Right cardiac atrium (tissue), 5 donors: ENCODE data around the gene ITGB5. TPM values are rescaled to one million over a fixed set of nuclear protein-coding genes. Genes with fewer than 3 reads are reported as not detected.
A peak's percentile ranks its signal among the peaks of the same experiment; 100 is the strongest.

Experiments
- ATAC-seq, 2 donors: fragments of 200-7000 bp; cut with Tn5 transposase; one replicate each; pipeline versions ENCODE4 v1.8.0 to v1.9.1; 2020; ENCODE audit warnings: moderate library complexity in 2 of 2, mild to moderate bottlenecking in 1 of 2
- DNase-seq, 3 donors: peaks; one replicate each; pipeline ENCODE4 v3.0.0-alpha.2; 2020
- H3K27ac ChIP-seq: one replicate; pipeline ENCODE4 v1.5.1; 2013; ENCODE audit warnings: mild to moderate bottlenecking, low read length, control low read depth, moderate library complexity
- H3K27me3 ChIP-seq: one replicate; pipeline ENCODE4 v1.6.1; 2013; ENCODE audit not compliant: control insufficient read depth, insufficient read depth
- H3K4me1 ChIP-seq: one replicate; pipeline ENCODE4 v1.6.1; 2013; ENCODE audit warnings: low read length; ENCODE audit not compliant: control insufficient read depth, insufficient read depth
- H3K4me3 ChIP-seq: one replicate; pipeline ENCODE4 v1.5.1; 2013; ENCODE audit warnings: low read length, control low read depth
- H3K9me3 ChIP-seq: one replicate; pipeline ENCODE4 v1.6.1; 2013; ENCODE audit warnings: low read length; ENCODE audit not compliant: control insufficient read depth
- WGBS: extraction: QIAGEN DNeasy Blood & Tissue Kit; methylation state at CpG from one replicate; pipeline ENCODE4 v1.1.7; 2013; 5-methylcytosine and 5-hydroxymethylcytosine counted together
- intact Hi-C, 4 donors: fragments of 100-400 bp; cut with DNase I; formaldehyde crosslinking; loops; one replicate each; pipeline versions ENCODE4 v1.11.0 to v1.14.0; 2022 to 2023
- polyA plus RNA-seq: library from polyadenylated mRNA; stranded (reverse); fragments of 200-250 nt; gene quantifications from one replicate; pipeline ENCODE4 v1.2.3, GENCODE V29; 2013
- total RNA-seq, 4 donors: library from RNA; stranded (reverse); fragmentation: NEBNext Ultra II Directional; extraction: Animal tissue kit (Norgen Biotek cat#: 25700); gene quantifications; one replicate each; pipeline ENCODE4 v1.2.1, GENCODE V29; 2021
- donor health status: healthy with polysubstance abuse.
- donor health status: DM: no; HTN: yes; CAD: no.
- donor health status: DM: no; HTN: no; CAD: no.
- donor health status: DM: no; HTN: yes; CAD: no; lungs with severe emphysema.
- donor health status: DM: yes; HTN: yes; CAD: no.

ITGB5 gene
- total and polyA plus RNA-seq, 5 donors, result 39.0 to 170 (median 115) TPM

DNA sequence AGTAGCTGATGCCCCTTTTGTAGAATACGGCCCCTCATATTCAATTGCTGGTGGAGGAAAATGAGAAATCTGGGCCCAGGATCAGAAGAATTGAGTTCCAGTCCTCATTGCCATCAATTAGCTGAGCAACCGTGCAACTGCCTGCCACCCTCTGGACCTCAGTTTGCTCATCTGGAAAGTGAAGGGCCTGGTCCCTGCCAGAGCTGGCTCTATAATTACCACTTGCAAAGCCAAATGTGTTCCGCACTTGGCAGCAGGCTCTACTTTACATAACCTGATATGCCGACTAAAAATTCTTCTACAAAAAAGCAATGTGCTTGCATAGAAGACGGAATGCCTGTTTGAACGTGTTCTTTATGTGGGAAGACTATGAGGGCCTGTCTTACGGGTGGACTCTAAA is 8.6 kb upstream of the ITGB5 start:
- WGBS, result 69% methylated on average over 7 of the region's 7 CpGs
- Histone ChIP-seq H3K27ac (no peak overlapping the region), H3K4me1 (no peaks in the 10 kb centered on the region), H3K4me3 (no peak overlapping the region), H3K9me3 (no peaks in the 10 kb centered on the region), H3K27me3 (no peaks in the 10 kb centered on the region)
- ATAC-seq, result no peak
- no peak for DNase-seq
- intact Hi-C loops, result no loop called here

DNA sequence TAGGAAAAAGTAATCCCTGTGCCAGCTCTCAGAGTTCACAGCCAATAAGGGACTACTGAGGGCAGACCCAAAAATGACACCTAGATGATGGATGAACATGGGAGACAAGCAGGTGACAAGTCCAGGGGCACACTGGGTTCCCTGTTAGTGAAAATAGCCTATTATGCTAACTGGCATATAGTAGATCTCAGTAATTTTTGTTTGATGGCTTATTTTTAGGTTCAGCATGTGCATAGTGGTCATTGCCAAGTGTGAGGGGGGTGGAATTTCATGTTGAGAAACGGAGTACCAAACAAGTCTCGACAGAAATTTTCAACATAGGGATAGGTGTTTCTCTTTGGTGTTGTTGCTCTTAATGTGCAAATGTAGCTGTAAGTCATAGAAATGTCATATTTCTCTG is 6.4 kb upstream of the ITGB5 start:
- ATAC-seq (no peak), DNase-seq (no peak)
- Histone ChIP-seq H3K27ac (no peak overlapping the region), H3K9me3 (no peaks in the 10 kb centered on the region), H3K27me3 (no peaks in the 10 kb centered on the region), H3K4me1 (no peaks in the 10 kb centered on the region), H3K4me3 (no peak overlapping the region)
- WGBS, result 50% methylated on average over 2 of the region's 2 CpGs
- intact Hi-C loops, result no loop called here

- ATAC-seq, result no peak
- WGBS, result 71% methylated on average over 5 of the region's 5 CpGs
- H3K27me3 ChIP-seq, result no peaks in the 10 kb centered on the region
These were observed 3.5 kb upstream of the ITGB5 start for GRCh38 chr3:124890573-124891190.

DNA sequence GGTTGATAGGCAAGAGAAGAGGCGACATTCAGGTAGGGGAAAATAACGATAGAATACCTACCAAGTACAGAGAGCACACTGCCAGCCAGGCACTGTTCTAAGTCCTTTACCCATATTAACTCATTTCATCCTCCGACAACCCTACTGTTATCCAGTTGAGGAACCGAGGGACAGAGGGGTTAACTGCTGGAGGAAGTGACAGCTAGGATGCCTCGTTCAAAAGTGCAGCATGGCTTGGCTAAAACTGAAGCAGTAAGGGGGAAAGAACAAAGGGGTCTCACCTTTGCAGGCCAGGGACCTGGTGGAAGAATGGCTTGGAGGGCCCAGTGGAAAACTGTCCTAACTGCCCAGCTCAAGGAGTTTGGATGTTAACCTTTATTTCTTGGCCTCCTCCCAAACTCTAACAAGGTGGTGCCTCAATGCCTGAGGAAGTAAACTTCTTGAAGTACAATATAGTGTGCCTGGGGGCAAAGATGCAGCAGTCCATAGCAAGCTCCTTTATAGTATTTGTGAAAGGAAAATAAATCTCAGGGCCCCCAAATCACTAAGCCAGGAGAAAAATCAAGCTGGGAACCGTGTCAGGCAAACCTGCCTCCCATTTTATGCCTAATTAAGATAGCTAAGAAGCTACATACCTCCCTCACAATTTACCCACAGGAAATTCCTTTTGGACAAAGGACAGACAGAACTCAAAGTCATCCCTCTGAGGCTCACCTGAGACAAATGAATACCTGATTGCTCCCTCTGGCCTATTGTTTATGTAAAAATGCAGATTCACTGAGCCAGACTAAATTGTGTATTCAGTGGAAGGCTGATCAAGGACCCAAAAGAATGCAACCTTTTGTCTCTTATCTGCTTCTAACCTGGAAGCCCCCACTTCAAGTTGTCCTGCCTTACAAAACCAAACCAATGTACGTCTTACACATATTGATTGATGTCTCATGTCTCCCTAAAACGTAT is 1.6 kb upstream of the ITGB5 start:
- Histone ChIP-seq H3K27me3 (no peaks in the 10 kb centered on the region), H3K27ac (no peak overlapping the region), H3K4me3 (no peak overlapping the region), H3K9me3 (no peaks in the 10 kb centered on the region), H3K4me1 (peaks cover 3% of the 10 kb centered on the region)
- WGBS, result 73% methylated on average over 8 of the region's 8 CpGs
- DNase-seq, result no peak
- ATAC-seq, result no peak
- intact Hi-C loops, result loop anchor here in 1 of 4 donors (5.0 kb wide), 3 partner anchors 41 to 116 kb away; no protein-coding TSS in a partner anchor

More at GRCh38 chr3:124890573-124891190, 3.5 kb upstream of the ITGB5 start:
- no peak for DNase-seq
- no peak overlapping the region for H3K4me3 ChIP-seq
- intact Hi-C loops, result no loop called here
- no peak overlapping the region for H3K27ac ChIP-seq
- no peaks in the 10 kb centered on the region for H3K4me1 ChIP-seq
- H3K9me3 ChIP-seq, result no peaks in the 10 kb centered on the region

DNA sequence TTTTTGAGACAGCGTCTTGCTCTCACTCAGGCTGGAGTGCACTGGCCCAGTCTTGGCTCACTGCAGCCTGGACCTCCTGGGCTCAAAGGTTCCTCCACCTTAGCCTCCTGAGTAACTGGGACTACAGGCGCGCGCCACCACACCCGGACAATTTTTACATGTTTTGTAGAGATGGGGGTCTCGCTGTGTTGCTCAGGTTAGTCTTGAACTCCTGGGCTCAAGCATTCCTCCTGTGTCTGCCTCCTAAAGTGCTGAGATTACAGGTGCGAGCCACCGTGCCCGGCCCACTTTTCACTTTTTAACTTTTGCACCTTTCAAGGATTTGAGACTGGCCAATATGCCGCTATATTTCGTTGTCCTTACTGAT is 750 bp upstream of the ITGB5 start:
- DNase-seq, result no peak
- Histone ChIP-seq H3K9me3 (no peaks in the 10 kb centered on the region), H3K27me3 (no peaks in the 10 kb centered on the region), H3K4me3 (no peak overlapping the region), H3K27ac (no peak overlapping the region), H3K4me1 (peaks cover 3% of the 10 kb centered on the region)
- intact Hi-C loops, result loop anchor here in 1 of 4 donors (5.0 kb wide), 3 partner anchors 41 to 116 kb away; no protein-coding TSS in a partner anchor
- ATAC-seq, result no peak
- 93% methylated on average over 11 of the region's 11 CpGs for WGBS

DNA sequence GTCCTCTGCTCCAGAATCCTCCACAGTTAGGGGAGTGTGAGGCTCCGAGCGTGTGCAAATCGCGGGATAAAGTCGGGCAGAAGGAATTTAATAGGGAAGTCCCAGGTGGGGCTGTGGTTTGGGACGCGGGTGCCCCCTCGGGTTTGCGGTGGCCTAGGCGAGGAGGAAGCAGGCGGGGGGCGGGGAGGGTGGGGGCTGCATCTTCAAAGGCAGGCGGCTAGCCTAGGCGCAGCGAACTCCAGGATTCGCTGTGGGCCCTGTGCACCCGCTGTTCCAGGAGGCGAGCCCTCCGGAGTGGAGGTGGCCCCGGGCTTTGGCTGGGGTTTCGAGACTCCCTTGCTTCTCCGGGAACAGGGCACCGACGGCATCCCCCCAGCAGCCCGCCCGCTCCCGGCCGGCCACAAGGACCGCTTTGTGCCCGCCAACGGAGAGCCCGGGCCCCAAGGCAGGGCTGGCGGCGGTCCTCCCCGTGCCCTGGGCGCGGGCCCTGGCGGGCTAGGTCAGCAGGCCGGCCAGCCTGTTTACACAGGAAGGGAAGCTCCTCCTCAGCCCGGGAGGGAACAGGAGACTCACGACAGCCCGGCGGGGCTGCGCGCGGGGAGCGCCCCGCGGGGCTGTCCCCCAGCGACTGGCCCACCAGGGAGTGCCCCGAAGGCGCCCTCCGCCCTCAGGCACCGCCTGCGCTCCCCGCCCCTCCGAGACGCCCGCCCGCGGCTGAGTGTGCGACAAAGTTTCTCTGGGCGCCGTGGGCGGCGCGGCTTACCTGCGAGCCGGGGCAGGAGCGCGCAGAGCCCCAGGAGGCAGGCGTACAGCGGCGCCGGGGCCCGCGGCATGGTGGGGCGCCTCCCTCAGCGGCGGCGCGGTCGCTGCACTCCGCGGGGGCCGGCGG is 753 bp downstream of the ITGB5 start:
- H3K4me3 ChIP-seq, result peak overlapping the region; percentile 86
- under 1% methylated on average over 87 of the region's 87 CpGs for WGBS
- DNase-seq, result peak; percentile 55 to 85 (median 78)
- peak; percentile 56 to 70 for ATAC-seq
- H3K4me1 ChIP-seq, result peaks cover 3% of the 10 kb centered on the region
- intact Hi-C loops, result loop anchor here in 1 of 4 donors (5.0 kb wide), 3 partner anchors 39 to 114 kb away; no protein-coding TSS in a partner anchor
- peak overlapping the region; percentile 37 for H3K27ac ChIP-seq
- H3K9me3 ChIP-seq, result no peaks in the 10 kb centered on the region
- no peaks in the 10 kb centered on the region for H3K27me3 ChIP-seq

DNA sequence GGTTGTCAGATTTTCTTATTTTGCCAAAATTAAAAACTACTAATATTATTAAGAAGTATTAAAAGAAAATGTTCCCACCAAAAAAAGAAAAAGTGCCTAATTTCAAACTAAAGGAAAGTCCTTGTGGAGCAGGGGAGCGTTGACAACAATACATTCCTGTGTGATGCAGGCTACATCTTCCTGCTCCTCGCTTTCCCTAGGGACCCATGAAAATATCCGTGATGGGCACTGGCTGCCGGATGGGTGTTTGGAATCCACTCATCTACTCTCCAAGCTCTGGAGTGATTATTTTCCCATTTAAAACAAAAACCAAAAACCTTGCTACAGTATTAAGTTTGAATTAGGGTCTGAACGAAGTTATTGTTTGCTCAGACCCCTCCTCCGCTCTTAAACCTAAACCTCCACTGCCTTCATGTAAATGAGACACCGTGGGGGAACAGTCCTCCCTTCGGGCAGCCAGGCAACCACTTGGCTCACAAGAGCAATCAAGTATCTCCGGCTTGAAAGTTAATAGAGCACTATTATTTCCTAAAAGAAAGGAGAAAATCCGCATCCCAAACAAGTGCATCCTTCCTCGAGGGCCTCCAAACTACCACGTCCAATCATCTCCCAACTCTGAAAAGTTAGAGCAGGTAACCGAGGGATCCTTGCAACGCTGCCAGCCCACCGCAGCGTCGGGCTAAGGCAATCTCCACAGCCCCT is 1.5 kb downstream of the ITGB5 start:
- Histone ChIP-seq H3K9me3 (no peaks in the 10 kb centered on the region), H3K27ac (peak overlapping the region; percentile 37), H3K4me3 (peak overlapping the region; percentile 86), H3K27me3 (no peaks in the 10 kb centered on the region), H3K4me1 (peaks cover 3% of the 10 kb centered on the region)
- DNase-seq, result no peak
- WGBS, result 23% methylated on average over 17 of the region's 17 CpGs
- ATAC-seq, result no peak
- intact Hi-C loops, result loop anchor here in 1 of 4 donors (5.0 kb wide), 3 partner anchors 38 to 113 kb away; no protein-coding TSS in a partner anchor

DNA sequence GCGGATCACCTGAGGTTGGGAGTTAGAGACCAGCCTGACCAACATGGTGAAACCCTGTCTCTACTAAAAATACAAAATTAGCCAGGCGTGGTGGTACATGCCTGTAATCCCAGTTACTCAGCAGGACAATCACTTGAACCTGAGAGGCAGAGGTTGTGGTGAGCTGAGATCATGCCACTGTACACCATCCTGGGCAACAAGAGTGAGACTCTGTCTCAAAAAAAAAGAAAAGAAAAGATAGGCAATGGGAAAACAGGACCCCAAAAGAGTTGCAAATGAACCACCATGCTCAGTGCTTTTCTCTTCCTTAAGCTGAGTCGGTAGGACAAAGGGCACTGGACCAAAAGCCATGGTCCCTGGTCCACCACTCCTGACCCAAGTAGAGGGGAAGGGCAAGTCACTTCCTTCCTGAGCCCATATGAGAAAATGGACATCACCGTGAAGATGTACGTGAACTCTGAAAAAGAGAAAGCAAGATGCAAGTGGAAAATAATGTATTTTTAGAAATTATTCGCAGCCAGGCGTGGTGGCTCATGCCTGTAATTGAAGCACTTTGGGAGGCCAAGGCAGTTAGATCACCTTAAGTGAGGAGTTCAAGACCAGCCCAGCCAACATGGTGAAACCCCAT is 2.6 kb downstream of the ITGB5 start:
- Histone ChIP-seq H3K4me3 (no peak overlapping the region), H3K9me3 (no peaks in the 10 kb centered on the region), H3K27me3 (no peaks in the 10 kb centered on the region), H3K27ac (no peak overlapping the region), H3K4me1 (peaks cover 3% of the 10 kb centered on the region)
- intact Hi-C loops, result loop anchor here in 1 of 4 donors (5.0 kb wide), 3 partner anchors 37 to 112 kb away; no protein-coding TSS in a partner anchor
- no peak for ATAC-seq
- WGBS, result 80% methylated on average over 7 of the region's 7 CpGs
- no peak for DNase-seq

- Histone ChIP-seq H3K4me1 (peaks cover 7% of the 10 kb centered on the region), H3K27me3 (no peaks in the 10 kb centered on the region), H3K9me3 (no peaks in the 10 kb centered on the region), H3K4me3 (no peak overlapping the region), H3K27ac (no peak overlapping the region)
- no peak for ATAC-seq
- WGBS, result 83% methylated on average over 7 of the region's 7 CpGs
- DNase-seq, result no peak
- intact Hi-C loops, result no loop called here
These were observed 3.2 kb downstream of the ITGB5 start for GRCh38 chr3:124883766-124884473.
